C4-2B (cell line): Measurements from ENCODE around the gene COL24A1.

Experiments
- CTCF ChIP-seq: fragments of 450-650 bp; conservative IDR thresholded peaks from 2 replicates; pipeline ENCODE4 v1.5.1; 2017; ENCODE audit warnings: mild to moderate bottlenecking
- ZFX ChIP-seq: fragments of 450-650 bp; IDR thresholded peaks from 2 replicates; pipeline ENCODE4 v1.6.1; 2017

DNA sequence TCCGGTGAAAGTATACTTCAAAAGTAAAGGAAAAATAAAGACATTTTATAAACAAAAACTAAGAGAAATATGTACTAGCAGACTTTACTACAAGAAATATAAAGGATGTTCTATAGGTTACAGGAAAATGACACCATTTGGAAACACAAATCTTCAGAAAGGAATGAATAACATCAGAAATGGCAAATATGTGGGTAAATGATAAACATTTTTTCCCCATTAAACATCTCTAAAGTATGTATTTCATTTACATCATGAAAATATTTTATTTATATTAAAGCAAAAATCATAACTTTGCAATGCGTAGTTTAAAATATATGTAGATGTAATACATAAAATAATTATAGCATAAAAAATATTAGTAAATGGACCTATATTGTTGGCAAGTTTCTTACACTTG, 264.2 kb downstream of the COL24A1 start:
- TF ChIP-seq CTCF: no peak
- TF ChIP-seq ZFX: no peak
